Stimulated activated CD4-positive, alpha-beta T cell treated with anti-CD3 and anti-CD28 coated beads, Interleukin-4, amount 100 ng/mL, for 4 hours (primary cell): Measurements from ENCODE around the gene VAX1.
A peak's percentile ranks its signal among the peaks of the same experiment; 100 is the strongest.
"Not testable (repeated sequence)": the region's sequence is repeated elsewhere in the genome, so short reads cannot be mapped to it uniquely, and the experiment has no call there.

ENCODE experiments used
- DNase-seq, 2 experiments: peaks; one replicate each; pipeline ENCODE4 v3.0.0-alpha.2; 2020

The VAX1 gene

GRCh38 chr10:117137911-117138642 is at the start of gene VAX1:
Gene VAX1, minus strand, starts transcription at chr10:117138270. Its CDS starts 214 bp downstream, at chr10:117138056.
- no peak for DNase-seq

GRCh38 chr10:117186832-117187615 is 49.0 kb upstream of the VAX1 start:
- DNase-seq, result no peak

- DNase-seq, result not testable (repeated sequence)
Measured at GRCh38 chr10:117185817-117186216, 47.7 kb upstream of the VAX1 start.

- no peak for DNase-seq
Measured at GRCh38 chr10:117184821-117185220, 46.8 kb upstream of the VAX1 start.

- DNase-seq, result no peak
Measured at GRCh38 chr10:117184296-117184695, 46.2 kb upstream of the VAX1 start.

- no peak for DNase-seq
Measured at GRCh38 chr10:117178190-117178589, 40.1 kb upstream of the VAX1 start.

GRCh38 chr10:117175901-117176534 is 37.9 kb upstream of the VAX1 start:
- peak; percentile 67 to 75 for DNase-seq

GRCh38 chr10:117175215-117175900 is 37.3 kb upstream of the VAX1 start:
- DNase-seq, result no peak

GRCh38 chr10:117174439-117175214 is 36.6 kb upstream of the VAX1 start:
- DNase-seq, result peak; percentile 80 to 82

- DNase-seq, result no peak
Measured at GRCh38 chr10:117170244-117170643, 32.2 kb upstream of the VAX1 start.

GRCh38 chr10:117169480-117169879 is 31.4 kb upstream of the VAX1 start:
- no peak for DNase-seq

GRCh38 chr10:117168729-117169128 is 30.7 kb upstream of the VAX1 start:
- DNase-seq, result no peak

- peak; percentile 53 to 73 for DNase-seq
Measured at GRCh38 chr10:117167789-117168674, 30.0 kb upstream of the VAX1 start.

GRCh38 chr10:117167346-117167788 is 29.3 kb upstream of the VAX1 start:
- DNase-seq, result no peak

GRCh38 chr10:117166418-117167345 is 28.6 kb upstream of the VAX1 start:
- no peak for DNase-seq

GRCh38 chr10:117165538-117166417 is 27.7 kb upstream of the VAX1 start:
- DNase-seq, result no peak

- no peak for DNase-seq
Measured at GRCh38 chr10:117164592-117165537, 26.8 kb upstream of the VAX1 start.
